SU-DHL-6 (cell line): ENCODE results near the gene ADM5.

ENCODE experiments used
- CTCF ChIP-seq: fragments of 200-600 bp; sonication (generic); IDR thresholded peaks from one replicate; pipeline ENCODE4 v1.5.1; 2017; ENCODE audit warnings: antibody characterized with exemption, mild to moderate bottlenecking, low read length, moderate library complexity; ENCODE audit not compliant: insufficient read depth, poor library complexity, severe bottlenecking
- EZH2phosphoT487 ChIP-seq: fragments of 200-600 bp; sonication (generic), shearing (Covaris generic); conservative IDR thresholded peaks from 2 replicates; pipeline ENCODE4 v1.6.1; 2018; ENCODE audit warnings: mild to moderate bottlenecking, antibody characterized with exemption, low read length, moderate library complexity, mixed read lengths

GRCh38 chr19:49718511-49718910 is 29.1 kb downstream of the ADM5 start:
- TF ChIP-seq CTCF (no peak), EZH2phosphoT487 (no peak)
